ENCODE results near the gene AS3MT.

Gene AS3MT

DNA sequence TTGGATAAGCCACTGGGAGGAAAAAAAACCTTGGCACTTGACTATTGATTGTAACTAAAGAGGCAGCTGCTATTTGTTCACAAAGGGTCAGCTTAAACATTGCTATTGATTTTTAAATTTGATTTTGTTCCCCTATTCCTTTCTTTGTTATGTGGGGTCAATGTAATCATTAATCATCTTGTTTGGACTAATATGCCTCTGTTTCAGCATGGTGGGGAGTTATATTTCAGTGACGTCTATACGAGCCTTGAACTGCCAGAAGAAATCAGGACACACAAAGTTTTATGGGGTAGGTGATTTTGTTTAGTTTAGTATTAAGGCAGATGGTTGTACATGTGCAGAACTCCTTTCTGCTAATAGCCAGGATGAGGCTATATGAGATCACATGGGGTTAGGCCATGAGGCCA, 7.5 kb downstream of the AS3MT start:
- no peak overlapping the region for H3K4me3 ChIP-seq (ENCODE audit: low read length, poor library complexity, severe bottlenecking)
- no peak overlapping the region for H3K9ac ChIP-seq (ENCODE audit: low read depth, low read length, poor library complexity, severe bottlenecking)
- no peak overlapping the region for H3K4me2 ChIP-seq (ENCODE audit: low read depth, low read length, poor library complexity, severe bottlenecking)
- no peaks in the 10 kb centered on the region for H3K9me2 ChIP-seq (replicated peaks; ENCODE audit: low read depth, low read length)
- no peaks in the 10 kb centered on the region for H3K4me1 ChIP-seq (ENCODE audit: insufficient read depth, low read length, poor library complexity, severe bottlenecking)
- H3K27me3 ChIP-seq (ENCODE audit: insufficient read depth, low read length, poor library complexity, severe bottlenecking): no peaks in the 10 kb centered on the region
- no peaks in the 10 kb centered on the region for H3K79me2 ChIP-seq (ENCODE audit: insufficient read depth, low read length)
- H3K36me3 ChIP-seq (ENCODE audit: insufficient read depth, low read length): no peaks in the 10 kb centered on the region
- TF ChIP-seq CTCF (conservative IDR thresholded peaks at IDR 0.05; ENCODE audit: low read length) (no peak), EZH2phosphoT487 (IDR thresholded peaks at IDR 0.05; ENCODE audit: borderline replicate concordance) (no peak)
- no peaks in the 10 kb centered on the region for H3F3A ChIP-seq (ENCODE audit: low read depth)
- no peaks in the 10 kb centered on the region for H3K9me3 ChIP-seq (ENCODE audit: insufficient read depth, low read depth, low read length)
- no peak overlapping the region for H2AFZ ChIP-seq (ENCODE audit: low read length)
- no peaks in the 10 kb centered on the region for H4K20me1 ChIP-seq (ENCODE audit: insufficient read depth, low read length, poor library complexity, severe bottlenecking)

- Histone ChIP-seq H3K9me2 (replicated peaks; ENCODE audit: low read depth, low read length) (no peaks in the 10 kb centered on the region), H3F3A (ENCODE audit: low read depth) (no peaks in the 10 kb centered on the region), H3K9ac (ENCODE audit: low read depth, low read length, poor library complexity, severe bottlenecking) (no peak overlapping the region), H3K27me3 (ENCODE audit: insufficient read depth, low read length, poor library complexity, severe bottlenecking) (no peaks in the 10 kb centered on the region), H2AFZ (ENCODE audit: low read length) (no peak overlapping the region), H3K4me2 (ENCODE audit: low read depth, low read length, poor library complexity, severe bottlenecking) (no peak overlapping the region), H3K79me2 (ENCODE audit: insufficient read depth, low read length) (no peaks in the 10 kb centered on the region), H3K36me3 (ENCODE audit: insufficient read depth, low read length) (no peaks in the 10 kb centered on the region), H3K9me3 (ENCODE audit: insufficient read depth, low read depth, low read length) (no peaks in the 10 kb centered on the region), H3K4me1 (ENCODE audit: insufficient read depth, low read length, poor library complexity, severe bottlenecking) (no peaks in the 10 kb centered on the region), H4K20me1 (ENCODE audit: insufficient read depth, low read length, poor library complexity, severe bottlenecking) (no peaks in the 10 kb centered on the region), H3K4me3 (ENCODE audit: low read length, poor library complexity, severe bottlenecking) (no peak overlapping the region)
- TF ChIP-seq EZH2phosphoT487 (IDR thresholded peaks at IDR 0.05; ENCODE audit: borderline replicate concordance) (no peak), CTCF (conservative IDR thresholded peaks at IDR 0.05; ENCODE audit: low read length) (no peak)
Observed at GRCh38 chr10:102878629-102879028, 9.4 kb downstream of the AS3MT start.

DNA sequence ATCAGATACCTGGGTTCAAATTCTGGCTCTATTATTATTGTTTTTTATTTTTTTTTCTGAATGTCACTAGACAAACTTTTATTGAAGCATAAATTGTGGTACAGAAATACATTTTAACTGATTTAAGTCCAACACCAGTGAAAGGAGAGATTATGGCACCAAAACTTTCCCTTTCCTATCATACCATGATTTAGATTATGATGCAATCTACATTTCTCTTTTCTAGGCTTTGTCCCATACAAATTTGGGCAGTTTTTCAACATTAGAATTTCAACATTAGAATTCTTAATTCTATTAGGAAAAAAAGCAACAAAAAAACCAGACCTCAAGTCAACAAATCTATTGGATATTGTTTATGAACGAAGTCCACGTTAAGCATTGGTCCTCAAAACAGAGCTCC, 11.0 kb downstream of the AS3MT start:
- Histone ChIP-seq H4K20me1 (ENCODE audit: insufficient read depth, low read length, poor library complexity, severe bottlenecking) (no peaks in the 10 kb centered on the region), H3K79me2 (ENCODE audit: insufficient read depth, low read length) (no peaks in the 10 kb centered on the region), H3F3A (ENCODE audit: low read depth) (no peaks in the 10 kb centered on the region), H3K4me1 (ENCODE audit: insufficient read depth, low read length, poor library complexity, severe bottlenecking) (no peaks in the 10 kb centered on the region), H3K4me2 (ENCODE audit: low read depth, low read length, poor library complexity, severe bottlenecking) (no peak overlapping the region), H3K9me3 (ENCODE audit: insufficient read depth, low read depth, low read length) (no peaks in the 10 kb centered on the region), H3K27me3 (ENCODE audit: insufficient read depth, low read length, poor library complexity, severe bottlenecking) (no peaks in the 10 kb centered on the region), H2AFZ (ENCODE audit: low read length) (no peak overlapping the region), H3K4me3 (ENCODE audit: low read length, poor library complexity, severe bottlenecking) (no peak overlapping the region), H3K9ac (ENCODE audit: low read depth, low read length, poor library complexity, severe bottlenecking) (no peak overlapping the region), H3K36me3 (ENCODE audit: insufficient read depth, low read length) (no peaks in the 10 kb centered on the region), H3K9me2 (replicated peaks; ENCODE audit: low read depth, low read length) (no peaks in the 10 kb centered on the region)
- TF ChIP-seq EZH2phosphoT487 (IDR thresholded peaks at IDR 0.05; ENCODE audit: borderline replicate concordance) (no peak), CTCF (conservative IDR thresholded peaks at IDR 0.05; ENCODE audit: low read length) (no peak)
